Testis (tissue), 3 donors: Measurements from ENCODE around the gene PCSK6. TPM values are rescaled to one million over a fixed set of nuclear protein-coding genes. Genes with fewer than 3 reads are reported as not detected.
A peak's percentile ranks its signal among the peaks of the same experiment; 100 is the strongest.

Experiments
- DNase-seq: peaks from one replicate; pipeline ENCODE4 v3.0.0-alpha.2; 2019
- H3K27ac ChIP-seq, 2 donors: fragments of 200-600 bp; sonication (generic); one replicate each; pipeline ENCODE4 v1.5.1; 2019
- H3K27me3 ChIP-seq: fragments of 200-600 bp; sonication (generic); one replicate; pipeline ENCODE4 v1.5.1; 2019
- H3K36me3 ChIP-seq: fragments of 200-600 bp; sonication (generic); one replicate; pipeline ENCODE4 v1.5.1; 2017; ENCODE audit warnings: low read depth; ENCODE audit errors: missing control alignments
- H3K4me1 ChIP-seq: fragments of 200-600 bp; sonication (generic); one replicate; pipeline ENCODE4 v1.5.1; 2019
- H3K4me3 ChIP-seq, 2 donors: fragments of 200-600 bp; sonication (generic); one replicate each; pipeline ENCODE4 v1.5.1; 2017 to 2019
- H3K9me3 ChIP-seq: fragments of 200-600 bp; sonication (generic); one replicate; pipeline ENCODE4 v1.5.1; 2017
- CTCF ChIP-seq, 3 experiments: fragments of 450-650 bp in 2 of 3; fragments of 200-600 bp in 1 of 3; sonication (generic) in 1 of 3; IDR thresholded peaks; one replicate each; pipeline ENCODE4 v1.5.1; 2016 to 2019; ENCODE audit warnings: antibody characterized with exemption in 3 of 3, mild to moderate bottlenecking in 2 of 3, moderate library complexity in 1 of 3
- POLR2A ChIP-seq: fragments of 450-650 bp; IDR thresholded peaks from one replicate; pipeline ENCODE4 v1.6.1; 2017; ENCODE audit warnings: antibody characterized with exemption, mild to moderate bottlenecking, moderate library complexity
- WGBS, 2 donors: methylation state at CpG; one replicate each; pipeline ENCODE4 v1.1.5; 2018; 5-methylcytosine and 5-hydroxymethylcytosine counted together
- intact Hi-C: fragments of 100-400 bp; cut with DNase I; formaldehyde crosslinking; loops from one replicate; pipeline ENCODE4 v1.15.1; 2023; ENCODE audit warnings: low total_unique reads
- polyA plus RNA-seq: library from polyadenylated mRNA; stranded (reverse); fragments of 350-450 nt; fragmentation: Illumina TruSeq; extraction: RNeasy Lipid Tissue Mini Kit (QIAGEN cat#74804); gene quantifications from one replicate; pipeline ENCODE4 v1.2.3, GENCODE V29; 2014; ENCODE audit warnings: low read depth, low replicate concordance; ENCODE audit not compliant: insufficient read depth
- total RNA-seq, 2 donors: library from RNA; depleted of rRNA; stranded (reverse); fragments of >200 nt; gene quantifications; one replicate each; pipeline ENCODE4 v1.2.3, GENCODE V29; 2016

The PCSK6 gene
- total and polyA plus RNA-seq, 3 donors from 2014 or later = 43.9 to 156 (median 95.4) TPM

GRCh38 chr15:101296418-101297405 lies 192.8 kb downstream of the PCSK6 start:
- no peak for DNase-seq
- H3K27me3 ChIP-seq = no peaks in the 10 kb centered on the region
- TF ChIP-seq POLR2A (no peak), CTCF (IDR thresholded peaks at IDR 0.05) (no peak)
- no peaks in the 10 kb centered on the region for H3K36me3 ChIP-seq
- 85 to 86% methylated on average over 7 to 9 of the region's 9 CpGs for WGBS, 2 donors
- H3K9me3 ChIP-seq = no peaks in the 10 kb centered on the region
- H3K27ac ChIP-seq = no peak overlapping the region
- peaks cover 17% of the 10 kb centered on the region for H3K4me1 ChIP-seq
- H3K4me3 ChIP-seq = no peak overlapping the region
- intact Hi-C loops = loop anchor here (10.0 kb wide), 1 partner anchor 348 kb away; no protein-coding TSS in a partner anchor

- no peaks in the 10 kb centered on the region for H3K36me3 ChIP-seq
- H3K27ac ChIP-seq = peak overlapping the region; percentile 93 to 94
- 0 to 3% methylated on average over 8 to 20 of the region's 20 CpGs for WGBS, 2 donors
- TF ChIP-seq POLR2A (no peak), CTCF (IDR thresholded peaks at IDR 0.05) (no peak)
- H3K27me3 ChIP-seq = no peaks in the 10 kb centered on the region
- peaks cover 15% of the 10 kb centered on the region for H3K4me1 ChIP-seq
- no peak for DNase-seq
- H3K9me3 ChIP-seq = no peaks in the 10 kb centered on the region
- intact Hi-C loops = loop anchor here (10.0 kb wide), 1 partner anchor 349 kb away; no protein-coding TSS in a partner anchor
- H3K4me3 ChIP-seq = peak overlapping the region; percentile 94 to 98
These were observed 193.8 kb downstream of the PCSK6 start for GRCh38 chr15:101295607-101296161.

DNA sequence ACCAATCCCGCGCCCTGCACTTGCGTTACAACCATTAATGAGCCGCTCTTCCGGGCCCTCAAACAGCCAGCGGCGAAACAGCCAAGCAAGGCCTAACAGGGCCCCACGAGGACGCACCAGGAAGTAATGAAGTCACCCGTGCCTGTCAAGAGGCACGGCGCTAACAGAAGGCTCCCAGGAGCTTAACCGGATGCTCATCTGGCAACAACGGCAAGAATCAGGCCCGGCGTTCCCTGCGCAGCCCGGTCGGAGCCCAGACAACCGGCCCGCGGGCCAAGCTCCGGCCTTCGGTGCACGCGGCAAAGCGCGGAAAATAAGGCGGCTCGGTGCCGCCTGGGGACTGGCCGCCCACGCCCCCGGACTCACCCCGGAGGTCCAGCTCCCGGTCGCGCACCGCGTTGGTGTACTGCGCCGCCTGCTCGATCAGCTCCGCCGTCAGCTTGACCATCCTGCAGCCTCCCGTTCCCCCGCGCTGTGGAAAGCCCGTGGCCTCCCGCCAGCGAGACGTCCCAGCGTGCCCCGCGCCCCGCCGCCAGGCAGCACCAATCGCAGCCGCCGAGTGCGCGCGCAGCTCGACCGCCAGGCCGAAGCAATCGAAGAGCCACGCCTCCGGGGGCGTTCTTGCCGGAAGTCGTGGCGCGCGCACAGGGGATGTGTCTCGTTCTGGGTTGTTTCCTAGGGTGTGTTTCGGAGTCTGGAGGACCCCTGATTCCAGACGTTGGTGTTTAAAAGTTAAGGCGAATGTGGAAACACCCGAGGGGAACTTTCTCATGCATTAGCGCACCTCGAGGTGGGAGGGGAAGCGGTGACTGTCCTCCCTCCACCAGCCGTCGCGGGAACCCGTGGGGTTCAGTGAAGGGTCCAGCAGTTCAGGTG lies 194.5 kb downstream of the PCSK6 start, which contains the start of gene SNRPA1:
TSS of gene SNRPA1 (minus strand) at position 518 of the 876 bp plus-strand sequence. CDS start at position 448, 70 bp downstream.
- Histone ChIP-seq H3K9me3 (no peaks in the 10 kb centered on the region), H3K4me3 (peak within 1 kb of the TSS; percentile 94 to 98), H3K27ac (peak within 1 kb of the TSS; percentile 93 to 94), H3K27me3 (no peaks in the 10 kb centered on the region), H3K36me3 (no peaks in the 10 kb centered on the region), H3K4me1 (peaks cover 14% of the 10 kb centered on the region)
- DNase-seq = peak; percentile 98
- WGBS, 2 donors = 1% methylated on average over 10 to 83 of the region's 87 CpGs
- TF ChIP-seq CTCF (IDR thresholded peaks at IDR 0.05) (peak in 1 of 3 experiments; percentile 26), POLR2A (no peak)
- intact Hi-C loops = loop anchor here (10.0 kb wide), 1 partner anchor 350 kb away; no protein-coding TSS in a partner anchor

- Histone ChIP-seq H3K27ac (peak overlapping the region; percentile 93 to 94), H3K36me3 (no peaks in the 10 kb centered on the region), H3K27me3 (no peaks in the 10 kb centered on the region), H3K4me1 (peaks cover 14% of the 10 kb centered on the region), H3K4me3 (peak overlapping the region; percentile 94 to 98), H3K9me3 (no peaks in the 10 kb centered on the region)
- WGBS, 2 donors = 47 to 49% methylated on average over 10 of the region's 10 CpGs
- DNase-seq = no peak
- TF ChIP-seq POLR2A = no peak
- no peak for TF ChIP-seq CTCF (IDR thresholded peaks at IDR 0.05)
- intact Hi-C loops = loop anchor here (10.0 kb wide), 1 partner anchor 352 kb away; no protein-coding TSS in a partner anchor
These were observed 196.4 kb downstream of the PCSK6 start for GRCh38 chr15:101293122-101293521.
